Activated T-helper 1 cell treated with anti-CD3 and anti-CD28 coated beads, Interleukin-2, amount 50 U/mL, for 16 hours (primary cell): ENCODE results near the gene MORF4L1.
"Not testable (repeated sequence)": the region's sequence is repeated elsewhere in the genome, so short reads cannot be mapped to it uniquely, and the experiment has no call there.

Experiments
- DNase-seq, 2 donors: peaks; one replicate each; pipeline ENCODE4 v3.0.0-alpha.2; 2020; ENCODE audit warnings: low read depth in 1 of 2, low spot score in 1 of 2

MORF4L1 gene

GRCh38 chr15:78872155-78872971, at the start of gene MORF4L1:
TSS of gene MORF4L1 (plus strand) at chr15:78872890. CDS start at chr15:78873018, 128 bp downstream.
- DNase-seq, result peak; percentile 93 to 95

GRCh38 chr15:78828920-78829319, 43.8 kb upstream of the MORF4L1 start:
- DNase-seq, result no peak

- no peak for DNase-seq
Measured at GRCh38 chr15:78830514-78831228, 42.0 kb upstream of the MORF4L1 start.

GRCh38 chr15:78831229-78832207, 41.2 kb upstream of the MORF4L1 start:
- DNase-seq, result no peak

GRCh38 chr15:78836333-78836732, 36.4 kb upstream of the MORF4L1 start:
- DNase-seq, result no peak

- no peak for DNase-seq
Measured at GRCh38 chr15:78837131-78837530, 35.6 kb upstream of the MORF4L1 start.

- no peak for DNase-seq
Measured at GRCh38 chr15:78837543-78837942, 35.1 kb upstream of the MORF4L1 start.

GRCh38 chr15:78838489-78838888, 34.2 kb upstream of the MORF4L1 start:
- no peak for DNase-seq

- not testable (repeated sequence) for DNase-seq
Measured at GRCh38 chr15:78839151-78839550, 33.5 kb upstream of the MORF4L1 start.

GRCh38 chr15:78840661-78841375, 31.9 kb upstream of the MORF4L1 start:
- DNase-seq, result no peak

- DNase-seq, result no peak
Measured at GRCh38 chr15:78841376-78841706, 31.3 kb upstream of the MORF4L1 start.

- DNase-seq, result no peak
Measured at GRCh38 chr15:78841891-78842290, 30.8 kb upstream of the MORF4L1 start.

- DNase-seq, result no peak
Measured at GRCh38 chr15:78842519-78842918, 30.2 kb upstream of the MORF4L1 start.

- DNase-seq, result not testable (repeated sequence)
Measured at GRCh38 chr15:78846906-78847305, 25.8 kb upstream of the MORF4L1 start.

- DNase-seq, result not testable (repeated sequence)
Measured at GRCh38 chr15:78847387-78847906, 25.2 kb upstream of the MORF4L1 start.

- DNase-seq, result no peak
Measured at GRCh38 chr15:78850352-78850751, 22.3 kb upstream of the MORF4L1 start.

GRCh38 chr15:78850941-78851755, 21.5 kb upstream of the MORF4L1 start:
- no peak for DNase-seq

- DNase-seq, result no peak
Measured at GRCh38 chr15:78853500-78853899, 19.2 kb upstream of the MORF4L1 start.

- DNase-seq, result no peak
Measured at GRCh38 chr15:78854833-78855372, 17.8 kb upstream of the MORF4L1 start.
